GM21367 (cell line): Measurements from ENCODE around the gene CINP.

Source experiments
- ATAC-seq: cut with Tn5 transposase; IDR thresholded peaks from one replicate; pipeline ENCODE4 v1.9.1; 2021; ENCODE audit not compliant: unreplicated experiment

The CINP gene

GRCh38 chr14:102362545-102363181, at the start of gene CINP, which contains the start of gene TECPR2:
TSS of gene CINP (minus strand) at chr14:102362890. CDS start at chr14:102362851, 39 bp downstream.
TSS of gene TECPR2 (plus strand) at chr14:102362941. CDS start at chr14:102376722, 13,781 bp downstream.
- peak; percentile 78 for ATAC-seq

GRCh38 chr14:102408724-102409123, 46.0 kb upstream of the CINP start:
- no peak for ATAC-seq

GRCh38 chr14:102407258-102407657, 44.6 kb upstream of the CINP start:
- no peak for ATAC-seq

- ATAC-seq: no peak
Observed at GRCh38 chr14:102403028-102403427, 40.3 kb upstream of the CINP start.

GRCh38 chr14:102396521-102396920, 33.8 kb upstream of the CINP start:
- ATAC-seq: no peak

GRCh38 chr14:102394717-102395375, 32.2 kb upstream of the CINP start:
- ATAC-seq: no peak

- no peak for ATAC-seq
Observed at GRCh38 chr14:102392506-102392905, 29.8 kb upstream of the CINP start.

GRCh38 chr14:102390064-102390855, 27.6 kb upstream of the CINP start:
- ATAC-seq: no peak

- no peak for ATAC-seq
Observed at GRCh38 chr14:102389246-102389645, 26.6 kb upstream of the CINP start.

- no peak for ATAC-seq
Observed at GRCh38 chr14:102387086-102387485, 24.4 kb upstream of the CINP start.

- no peak for ATAC-seq
Observed at GRCh38 chr14:102378830-102379229, 16.1 kb upstream of the CINP start.

- no peak for ATAC-seq
Observed at GRCh38 chr14:102377696-102378095, 15.0 kb upstream of the CINP start.

GRCh38 chr14:102375119-102375518, 12.4 kb upstream of the CINP start:
- ATAC-seq: no peak

GRCh38 chr14:102374264-102374663, 11.6 kb upstream of the CINP start:
- ATAC-seq: no peak

- ATAC-seq: no peak
Observed at GRCh38 chr14:102373110-102373509, 10.4 kb upstream of the CINP start.

- no peak for ATAC-seq
Observed at GRCh38 chr14:102371361-102371760, 8.7 kb upstream of the CINP start.

- ATAC-seq: no peak
Observed at GRCh38 chr14:102370305-102370809, 7.7 kb upstream of the CINP start.

GRCh38 chr14:102363182-102363943, 673 bp upstream of the CINP start:
- ATAC-seq: peak; percentile 12

GRCh38 chr14:102362084-102362483, 606 bp downstream of the CINP start:
- no peak for ATAC-seq

- no peak for ATAC-seq
Observed at GRCh38 chr14:102360388-102360787, 2.3 kb downstream of the CINP start.

GRCh38 chr14:102359341-102359740, 3.3 kb downstream of the CINP start:
- ATAC-seq: no peak
